ENCODE data around the gene TASP1.
"Not testable (repeated sequence)": the region's sequence is repeated elsewhere in the genome, so short reads cannot be mapped to it uniquely, and the experiment has no call there.

The TASP1 gene

DNA sequence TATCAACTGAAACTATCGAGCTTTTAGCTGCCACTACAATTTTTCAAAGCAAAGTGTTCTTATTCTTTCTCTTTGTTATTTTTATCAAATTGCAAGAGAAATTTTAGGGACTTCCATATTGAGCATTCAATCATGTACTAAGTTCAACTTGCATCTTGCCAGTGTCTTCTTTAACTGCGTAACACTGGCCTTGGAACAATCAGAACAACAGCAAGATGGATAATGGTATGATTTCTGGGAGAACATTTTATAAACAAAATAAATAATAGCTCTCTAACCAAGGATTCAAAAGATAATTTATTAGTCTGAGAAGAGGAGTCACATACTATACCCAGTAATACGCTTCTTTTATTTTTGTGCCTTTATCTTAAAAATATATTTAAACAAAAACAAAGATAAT lies 249.6 kb downstream of the TASP1 start:
- DNase-seq = no peak

GRCh38 chr20:13384132-13384531 lies 254.6 kb downstream of the TASP1 start:
- no peak for DNase-seq

GRCh38 chr20:13382786-13383185 lies 255.9 kb downstream of the TASP1 start:
- peak; percentile 50 for DNase-seq

GRCh38 chr20:13380497-13381229 lies 258.1 kb downstream of the TASP1 start:
- not testable (repeated sequence) for DNase-seq

GRCh38 chr20:13373400-13373799 lies 265.3 kb downstream of the TASP1 start:
- DNase-seq = no peak

- DNase-seq = no peak
Measured at GRCh38 chr20:13364278-13365170, 274.2 kb downstream of the TASP1 start.

DNA sequence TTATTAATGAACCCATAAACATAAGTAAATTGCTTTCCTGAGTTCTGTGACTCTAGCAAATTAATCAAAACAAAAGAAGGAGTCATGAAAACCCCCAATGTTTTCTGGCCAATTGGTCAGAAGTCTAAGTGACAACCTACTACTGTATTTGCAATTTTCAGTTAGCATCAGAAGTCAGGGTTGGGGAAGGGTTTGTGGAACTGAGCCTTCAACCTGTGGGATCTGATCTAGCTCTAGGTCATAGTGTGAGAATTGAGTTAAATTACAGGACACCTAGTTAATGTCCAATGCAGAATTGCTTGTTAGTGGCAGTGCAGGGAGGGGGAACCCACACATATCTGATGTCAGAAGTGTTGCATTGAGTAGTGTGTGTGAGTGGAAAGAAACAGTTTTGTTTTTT lies 275.3 kb downstream of the TASP1 start:
- DNase-seq = no peak

- DNase-seq = not testable (repeated sequence)
Measured at GRCh38 chr20:13362165-13362564, 276.6 kb downstream of the TASP1 start.

DNA sequence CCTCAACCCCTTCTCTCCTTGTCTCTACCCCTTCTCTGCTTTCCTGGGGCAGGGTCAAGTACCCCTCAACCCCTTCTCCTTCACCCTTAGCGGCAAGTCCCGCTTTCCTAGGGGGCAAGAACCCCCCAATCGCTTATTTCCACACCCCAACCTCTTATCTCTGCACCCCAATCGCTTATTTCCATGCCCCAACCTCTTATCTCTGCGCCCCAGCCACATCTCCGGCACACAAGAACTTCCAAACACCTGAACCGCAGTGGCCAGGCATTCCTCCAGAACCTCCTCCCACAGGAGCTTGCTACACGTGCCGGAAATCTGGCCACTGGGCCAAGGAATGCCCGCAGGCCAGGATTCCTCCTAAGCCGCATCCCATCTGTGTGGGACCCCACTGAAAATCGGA lies 279.8 kb downstream of the TASP1 start:
- DNase-seq = not testable (repeated sequence)

DNA sequence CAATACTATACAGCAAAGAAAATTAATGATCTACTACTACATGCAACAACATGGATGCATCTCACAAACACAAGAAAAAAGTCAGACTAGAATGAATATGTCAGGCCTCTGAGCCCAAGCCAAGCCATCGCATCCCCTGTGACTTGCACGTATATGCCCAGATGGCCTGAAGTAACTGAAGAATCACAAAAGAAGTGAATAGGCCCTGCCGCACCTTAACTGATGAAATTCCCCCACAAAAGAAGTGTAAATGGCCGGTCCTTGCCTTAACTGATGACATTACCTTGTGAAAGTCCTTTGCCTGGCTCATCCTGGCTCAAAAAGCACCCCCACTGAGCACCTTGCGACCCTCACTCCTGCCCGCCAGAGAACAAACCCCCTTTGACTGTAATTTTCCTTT lies 280.9 kb downstream of the TASP1 start:
- DNase-seq = not testable (repeated sequence)

DNA sequence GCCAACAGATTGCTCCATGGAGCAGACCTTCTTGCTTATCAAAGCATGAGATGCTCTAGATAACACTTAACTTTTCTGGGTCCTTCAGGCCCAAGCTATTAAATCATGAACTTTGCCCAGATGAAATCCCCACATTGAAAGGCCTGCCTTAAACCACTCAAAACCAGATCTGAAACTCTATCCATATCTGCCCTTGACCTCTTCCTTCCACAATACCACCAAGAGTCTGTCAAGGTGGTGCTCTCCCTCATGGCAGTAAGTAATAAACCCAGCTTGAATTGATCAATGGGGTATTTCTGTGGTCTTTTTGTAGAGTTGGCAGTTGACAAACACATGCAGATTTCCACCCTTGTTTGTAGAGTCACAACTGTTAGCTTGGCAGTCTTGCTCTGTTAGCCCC lies 282.1 kb downstream of the TASP1 start:
- no peak for DNase-seq

GRCh38 chr20:13355941-13356486 lies 282.7 kb downstream of the TASP1 start:
- no peak for DNase-seq

- no peak for DNase-seq
Measured at GRCh38 chr20:13355411-13355810, 283.3 kb downstream of the TASP1 start.

GRCh38 chr20:13353261-13353945 lies 285.3 kb downstream of the TASP1 start:
- no peak for DNase-seq

- no peak for DNase-seq
Measured at GRCh38 chr20:13349235-13349604, 289.5 kb downstream of the TASP1 start.

- DNase-seq = no peak
Measured at GRCh38 chr20:13348311-13349234, 290.2 kb downstream of the TASP1 start.

DNA sequence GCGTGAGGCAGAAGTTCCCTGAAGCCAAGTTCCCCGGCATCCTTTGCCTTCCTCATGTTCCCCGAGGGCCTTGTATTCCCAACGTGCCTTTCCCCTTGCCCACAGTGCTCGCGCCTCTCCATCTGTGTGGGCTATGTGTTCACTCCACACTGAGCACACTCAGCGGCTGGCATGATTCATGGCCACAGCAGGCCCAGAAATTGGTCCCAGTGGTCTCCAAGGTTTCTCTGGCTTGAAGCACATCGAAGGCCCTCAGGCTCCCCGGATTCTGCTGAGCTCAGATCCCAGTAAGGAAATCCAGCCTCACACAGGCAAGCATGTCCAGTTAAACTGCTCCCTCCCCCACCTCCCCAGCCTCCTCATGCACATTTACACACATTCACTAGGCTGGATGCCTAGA lies 294.1 kb downstream of the TASP1 start:
- DNase-seq = no peak

GRCh38 chr20:13342469-13343242 lies 296.1 kb downstream of the TASP1 start:
- DNase-seq = no peak

- no peak for DNase-seq
Measured at GRCh38 chr20:13341737-13342393, 296.9 kb downstream of the TASP1 start.

- no peak for DNase-seq
Measured at GRCh38 chr20:13340088-13340487, 298.6 kb downstream of the TASP1 start.

Measured in kidney glomerular epithelial cell (primary cell).